ENCODE measurements around the gene TNFSF15. TPM values are rescaled to one million over a fixed set of nuclear protein-coding genes. Genes with fewer than 3 reads are reported as not detected.

The TNFSF15 gene
- total and polyA plus RNA-seq, 2 experiments from 2014 or later, result 0.06 to 0.07 TPM

GRCh38 chr9:114791312-114791711, 14.5 kb downstream of the TNFSF15 start:
- no peak overlapping the region for H3K4me3 Mint-ChIP-seq
- H3K27ac Mint-ChIP-seq, result no peak overlapping the region
- Histone ChIP-seq H3K4me2 (no peak overlapping the region), H3K4me3 (no peak overlapping the region), H3K27ac (ENCODE audit: low read depth) (no peak overlapping the region), H2AFZ (no peak overlapping the region), H4K20me1 (replicated peaks; ENCODE audit: insufficient read depth) (no peaks in the 10 kb centered on the region), H3K4me1 (ENCODE audit: insufficient read depth) (no peaks in the 10 kb centered on the region), H3K79me2 (replicated peaks; ENCODE audit: insufficient read depth) (no peaks in the 10 kb centered on the region), H3F3A (replicated peaks; ENCODE audit: low read depth) (no peaks in the 10 kb centered on the region), H3K27me3 (ENCODE audit: insufficient read depth) (no peaks in the 10 kb centered on the region), H3K9me2 (ENCODE audit: insufficient read depth) (no peaks in the 10 kb centered on the region), H3K36me3 (ENCODE audit: insufficient read depth) (no peaks in the 10 kb centered on the region)
- H3K4me1 Mint-ChIP-seq, result no peaks in the 10 kb centered on the region
- no peaks in the 10 kb centered on the region for H3K36me3 Mint-ChIP-seq (ENCODE audit: low read depth)
- DNase-seq (ENCODE audit: low spot score), result no peak
- ATAC-seq, result no peak
- no peak for TF ChIP-seq ETS1 (IDR thresholded peaks at IDR 0.05)
- TF ChIP-seq EZH2 (IDR thresholded peaks at IDR 0.05; ENCODE audit: low read depth, unreplicated experiment), result no peak
- no peak for TF ChIP-seq REST (IDR thresholded peaks at IDR 0.05; ENCODE audit: unreplicated experiment)
- no peak for TF ChIP-seq JUNB (IDR thresholded peaks at IDR 0.05; ENCODE audit: unreplicated experiment)
- no peak for TF ChIP-seq NANOG (IDR thresholded peaks at IDR 0.05; ENCODE audit: borderline replicate concordance)
- TF ChIP-seq STAT1 (IDR thresholded peaks at IDR 0.05; ENCODE audit: unreplicated experiment), result no peak
- H3K9me3 Mint-ChIP-seq, result no peaks in the 10 kb centered on the region
- H3K27me3 Mint-ChIP-seq (ENCODE audit: insufficient read depth, low read depth, poor library complexity), result peaks cover 4% of the 10 kb centered on the region

GRCh38 chr9:114790521-114790920, 15.3 kb downstream of the TNFSF15 start:
- Histone ChIP-seq H2AFZ (no peak overlapping the region), H3K79me2 (replicated peaks; ENCODE audit: insufficient read depth) (no peaks in the 10 kb centered on the region), H3K4me3 (no peak overlapping the region), H3K27ac (ENCODE audit: low read depth) (no peak overlapping the region), H3K4me1 (ENCODE audit: insufficient read depth) (no peaks in the 10 kb centered on the region), H3K4me2 (no peak overlapping the region), H3F3A (replicated peaks; ENCODE audit: low read depth) (no peaks in the 10 kb centered on the region), H3K27me3 (ENCODE audit: insufficient read depth) (no peaks in the 10 kb centered on the region), H3K9me2 (ENCODE audit: insufficient read depth) (no peaks in the 10 kb centered on the region), H4K20me1 (replicated peaks; ENCODE audit: insufficient read depth) (no peaks in the 10 kb centered on the region), H3K36me3 (ENCODE audit: insufficient read depth) (no peaks in the 10 kb centered on the region)
- no peaks in the 10 kb centered on the region for H3K36me3 Mint-ChIP-seq (ENCODE audit: low read depth)
- H3K27me3 Mint-ChIP-seq (ENCODE audit: insufficient read depth, low read depth, poor library complexity), result peaks cover 4% of the 10 kb centered on the region
- H3K27ac Mint-ChIP-seq, result no peak overlapping the region
- no peaks in the 10 kb centered on the region for H3K4me1 Mint-ChIP-seq
- DNase-seq (ENCODE audit: low spot score), result no peak
- no peak for ATAC-seq
- H3K4me3 Mint-ChIP-seq, result no peak overlapping the region
- H3K9me3 Mint-ChIP-seq, result no peaks in the 10 kb centered on the region
- TF ChIP-seq ETS1 (IDR thresholded peaks at IDR 0.05) (no peak), JUNB (IDR thresholded peaks at IDR 0.05; ENCODE audit: unreplicated experiment) (no peak), STAT1 (IDR thresholded peaks at IDR 0.05; ENCODE audit: unreplicated experiment) (no peak), REST (IDR thresholded peaks at IDR 0.05; ENCODE audit: unreplicated experiment) (no peak), EZH2 (IDR thresholded peaks at IDR 0.05; ENCODE audit: low read depth, unreplicated experiment) (no peak), CTCF (conservative IDR thresholded peaks at IDR 0.05; ENCODE audit: low read depth in 2 of 2) (no peak)

Data from GM23338 (cell line).